ENCODE results near the gene IFITM1.
"Not testable (repeated sequence)": the region's sequence is repeated elsewhere in the genome, so short reads cannot be mapped to it uniquely, and the experiment has no call there.

IFITM1 gene

DNA sequence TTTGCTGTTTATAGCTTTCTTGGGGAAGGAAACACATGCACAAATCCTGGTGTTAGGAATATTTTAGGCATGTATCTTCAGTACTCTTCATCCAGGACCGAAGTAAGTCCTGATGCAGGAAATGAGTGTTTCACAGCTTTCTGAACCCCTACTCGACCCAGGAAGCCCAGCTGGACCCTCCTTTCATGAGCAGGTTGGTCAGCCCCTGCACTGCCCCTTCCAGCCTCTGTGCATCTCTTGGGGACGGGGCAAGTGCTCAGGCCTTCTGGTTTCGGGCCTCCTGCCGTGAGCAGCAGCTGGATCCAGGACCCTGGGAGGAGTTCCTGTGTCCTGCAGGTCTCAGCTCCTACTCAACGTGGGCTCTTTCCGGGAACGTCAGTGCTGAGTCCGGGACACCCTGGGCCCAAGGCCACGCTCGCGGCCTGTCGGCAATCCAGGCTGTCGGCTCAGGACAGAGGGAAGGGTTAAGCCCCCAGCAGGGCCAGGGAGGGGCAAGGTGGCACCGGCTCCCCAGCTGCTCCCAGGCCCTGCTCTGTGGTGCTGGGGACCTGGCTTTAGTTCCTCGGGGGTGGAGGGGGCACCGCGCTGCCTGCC, 3.8 kb upstream of the IFITM1 start:
- not testable (repeated sequence) for DNase-seq

DNA sequence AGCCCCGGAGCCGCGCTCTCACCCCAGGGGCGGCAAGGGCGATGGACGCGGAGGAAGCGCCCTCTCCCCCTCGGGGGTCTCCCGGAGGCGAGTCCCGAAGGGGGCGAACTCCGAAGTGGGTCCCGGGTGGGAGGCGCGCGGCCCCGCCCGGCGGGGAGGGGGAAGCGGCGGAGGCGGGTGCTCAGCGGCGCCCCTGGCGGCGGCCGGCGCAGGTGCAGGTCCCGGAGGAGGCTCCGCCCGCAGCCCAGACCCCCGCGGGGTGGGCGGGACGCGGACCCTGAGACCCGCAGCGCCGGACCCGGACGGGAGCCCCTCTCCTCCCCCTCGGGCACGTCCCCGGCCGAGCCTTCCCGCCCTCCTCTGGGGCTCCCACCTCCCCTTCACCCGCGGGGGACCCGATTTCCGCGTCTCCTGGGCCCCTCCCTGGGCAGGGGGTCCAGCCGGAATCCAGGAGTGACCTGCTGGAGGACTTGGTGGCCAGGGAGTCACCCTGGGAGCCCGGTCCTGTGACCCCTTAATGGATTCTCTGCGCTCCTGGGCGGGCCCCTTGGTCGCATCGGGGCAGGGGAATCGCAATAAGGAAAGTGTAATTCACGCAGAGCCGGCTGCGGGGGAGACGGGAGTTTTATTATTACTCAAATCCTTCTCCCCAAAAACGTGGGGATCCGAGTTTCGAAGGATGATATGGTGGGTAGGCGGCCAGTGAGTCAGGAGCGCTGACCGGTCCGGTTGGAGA, 2.7 kb upstream of the IFITM1 start:
- not testable (repeated sequence) for DNase-seq

DNA sequence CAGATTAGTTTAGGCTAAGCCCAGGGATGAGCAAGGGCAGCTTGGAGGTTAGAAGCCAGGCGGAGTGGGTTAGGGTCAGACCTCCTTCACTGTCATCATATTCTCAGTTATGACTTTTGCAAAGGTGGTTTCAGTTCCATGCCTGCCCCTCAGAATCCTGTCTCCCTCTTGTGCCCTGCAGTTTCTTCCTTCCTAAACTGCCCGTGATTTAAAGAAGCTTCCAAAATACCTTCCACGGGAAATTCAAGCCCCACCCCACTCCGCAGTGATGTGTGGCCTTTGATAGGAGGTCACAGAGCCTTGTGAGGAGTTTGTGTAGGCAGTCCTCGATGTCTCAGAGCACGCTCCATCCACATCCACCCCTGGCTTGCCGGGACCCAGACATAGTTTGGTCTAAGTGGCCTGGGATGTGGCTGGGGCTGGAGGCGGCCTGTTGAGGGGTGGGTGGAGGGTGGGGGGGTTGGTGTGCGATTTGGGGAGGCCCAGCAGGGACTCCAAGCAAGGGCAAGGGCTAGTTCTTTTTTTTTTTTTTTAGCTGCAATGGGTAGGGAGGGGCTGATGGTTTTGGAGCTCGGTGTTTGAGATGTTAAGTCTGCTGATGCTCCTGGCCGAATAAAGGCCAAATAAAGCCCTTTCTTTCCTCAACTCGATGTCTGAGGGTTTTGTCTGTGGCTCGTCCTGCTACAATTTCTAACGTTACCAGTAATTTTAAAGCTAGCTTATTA, 1.6 kb upstream of the IFITM1 start:
- peak in 1 of 2 experiments; percentile 57 for DNase-seq

DNA sequence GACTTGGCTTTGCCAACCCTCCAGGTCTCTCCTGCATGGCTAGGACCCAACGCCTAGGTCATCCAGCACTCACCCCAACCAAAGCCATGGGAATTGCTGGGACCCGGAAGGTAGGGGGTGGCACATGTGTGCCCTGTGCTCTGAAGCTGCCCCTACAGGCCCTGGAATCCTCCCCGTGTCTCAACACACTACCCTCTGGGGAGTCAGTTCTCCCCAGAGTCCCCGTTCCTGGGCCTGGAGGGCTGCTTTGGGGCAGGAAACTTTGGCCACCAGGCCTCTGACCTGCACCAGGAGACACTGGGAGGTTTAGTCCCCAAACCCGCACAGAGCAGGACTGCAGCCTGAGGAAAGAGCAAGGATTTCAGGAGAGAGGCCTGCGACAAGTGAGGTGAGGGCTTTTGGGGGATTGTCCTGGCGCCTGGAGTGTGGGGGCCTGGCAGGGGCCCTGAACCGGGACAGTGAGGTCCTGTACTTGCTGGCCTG, 495 bp upstream of the IFITM1 start:
- DNase-seq = no peak

DNA sequence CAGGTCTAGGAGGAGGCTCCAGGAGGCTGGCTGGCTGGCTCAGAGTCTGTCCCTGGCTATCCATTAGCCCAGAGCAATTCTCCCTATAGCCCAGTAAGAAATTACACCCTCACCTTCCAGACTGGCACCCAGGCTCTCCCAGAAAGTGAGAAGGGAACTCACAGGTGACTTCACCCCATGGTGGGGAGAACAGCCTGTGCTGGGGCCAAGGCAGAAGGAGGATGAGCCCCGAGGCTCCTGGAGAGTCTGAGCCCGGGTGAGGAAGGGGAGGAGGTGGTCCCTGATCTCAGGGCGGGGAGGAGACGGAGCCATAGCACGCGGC, 675 bp downstream of the IFITM1 start:
- DNase-seq = not testable (repeated sequence)

DNA sequence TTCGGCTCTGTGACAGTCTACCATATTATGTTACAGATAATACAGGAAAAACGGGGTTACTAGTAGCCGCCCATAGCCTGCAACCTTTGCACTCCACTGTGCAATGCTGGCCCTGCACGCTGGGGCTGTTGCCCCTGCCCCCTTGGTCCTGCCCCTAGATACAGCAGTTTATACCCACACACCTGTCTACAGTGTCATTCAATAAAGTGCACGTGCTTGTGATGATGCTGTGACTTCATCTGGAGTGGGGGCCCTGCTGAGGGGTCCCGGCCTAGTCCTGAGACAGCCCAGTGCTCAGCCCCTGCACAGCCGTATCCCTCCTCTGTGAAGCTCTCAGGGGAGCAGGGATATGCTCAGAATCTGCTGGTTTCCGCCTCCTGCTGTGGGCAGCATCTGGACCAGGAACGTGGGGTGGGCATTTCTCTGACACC, 1.2 kb downstream of the IFITM1 start:
- no peak for DNase-seq

DNA sequence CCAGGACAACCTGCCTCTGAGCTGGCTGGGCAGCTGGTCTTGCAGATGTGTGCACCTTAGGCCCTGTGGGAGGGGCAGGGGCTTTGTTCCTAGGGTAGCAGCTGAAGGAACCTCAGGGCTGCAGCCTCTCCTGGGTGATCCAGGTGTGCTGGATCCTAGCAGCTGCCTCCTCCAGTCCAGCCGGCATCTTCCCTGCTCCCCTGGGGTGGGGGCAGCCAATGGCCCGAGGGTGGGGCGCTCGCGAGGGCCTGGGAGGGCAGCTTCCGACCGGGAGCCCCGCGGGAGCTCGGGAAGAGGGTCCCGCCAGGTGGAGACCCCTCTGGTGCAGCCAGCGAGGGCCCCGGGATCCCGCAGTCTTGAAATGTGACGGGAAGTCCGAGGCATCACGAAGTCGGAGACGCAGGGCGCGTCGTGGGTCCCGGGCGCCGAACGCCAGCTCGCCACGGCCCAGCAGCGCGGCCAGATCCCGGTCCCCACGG, 1.7 kb downstream of the IFITM1 start:
- DNase-seq = no peak

DNA sequence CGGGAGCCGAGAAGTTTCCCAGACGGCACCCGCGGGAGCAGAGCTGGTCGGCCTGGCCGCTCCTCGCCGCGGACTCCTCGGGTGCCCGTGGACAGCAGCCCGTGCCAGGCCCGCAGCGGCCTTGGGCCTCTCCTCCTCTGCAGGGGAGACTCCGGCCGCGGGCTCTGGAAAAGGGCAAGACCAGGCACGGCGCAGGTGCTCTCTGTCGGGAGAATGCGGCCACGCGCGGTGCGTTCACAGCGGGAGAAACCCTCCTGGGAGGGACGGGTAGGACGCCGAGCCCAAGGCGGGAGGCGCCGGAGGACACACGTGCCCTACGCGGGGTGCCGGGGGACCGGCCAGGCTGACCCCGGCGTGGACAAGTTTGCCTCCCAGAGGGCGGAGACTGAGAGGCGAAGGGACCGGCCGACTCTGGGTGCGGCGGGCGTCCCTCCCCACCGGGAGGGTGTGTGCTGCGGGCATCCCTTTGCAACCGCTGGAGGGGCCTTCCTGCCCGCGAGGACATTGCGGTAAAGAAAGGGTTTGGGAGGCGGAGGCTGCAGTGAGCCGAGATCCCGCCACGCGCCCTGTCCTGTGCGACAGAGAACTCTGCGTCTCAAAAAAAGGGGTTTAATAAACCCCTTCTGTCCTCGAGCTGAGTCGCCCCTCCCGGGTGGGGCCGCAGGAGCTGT, 2.3 kb downstream of the IFITM1 start:
- DNase-seq = no peak

DNA sequence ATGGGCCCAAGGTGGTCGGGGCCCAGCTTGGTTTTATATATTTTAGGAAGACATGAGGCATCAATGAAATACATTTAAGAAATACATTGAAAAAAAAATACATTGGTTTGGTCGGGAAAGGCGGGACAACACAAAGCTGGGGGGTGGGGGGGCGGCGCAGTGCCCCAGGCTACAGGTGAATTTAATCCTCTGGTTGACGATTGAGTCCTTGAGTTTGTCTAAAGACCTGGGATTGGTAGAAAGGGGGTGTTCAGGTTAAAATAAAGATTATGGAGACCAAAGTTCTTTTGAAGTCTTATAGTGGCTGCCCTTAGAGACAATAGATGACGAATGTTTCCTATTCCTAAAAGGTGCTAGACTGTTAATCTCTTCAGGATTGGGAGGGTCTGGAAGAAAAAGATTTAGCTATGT, 3.1 kb downstream of the IFITM1 start:
- DNase-seq = no peak

DNA sequence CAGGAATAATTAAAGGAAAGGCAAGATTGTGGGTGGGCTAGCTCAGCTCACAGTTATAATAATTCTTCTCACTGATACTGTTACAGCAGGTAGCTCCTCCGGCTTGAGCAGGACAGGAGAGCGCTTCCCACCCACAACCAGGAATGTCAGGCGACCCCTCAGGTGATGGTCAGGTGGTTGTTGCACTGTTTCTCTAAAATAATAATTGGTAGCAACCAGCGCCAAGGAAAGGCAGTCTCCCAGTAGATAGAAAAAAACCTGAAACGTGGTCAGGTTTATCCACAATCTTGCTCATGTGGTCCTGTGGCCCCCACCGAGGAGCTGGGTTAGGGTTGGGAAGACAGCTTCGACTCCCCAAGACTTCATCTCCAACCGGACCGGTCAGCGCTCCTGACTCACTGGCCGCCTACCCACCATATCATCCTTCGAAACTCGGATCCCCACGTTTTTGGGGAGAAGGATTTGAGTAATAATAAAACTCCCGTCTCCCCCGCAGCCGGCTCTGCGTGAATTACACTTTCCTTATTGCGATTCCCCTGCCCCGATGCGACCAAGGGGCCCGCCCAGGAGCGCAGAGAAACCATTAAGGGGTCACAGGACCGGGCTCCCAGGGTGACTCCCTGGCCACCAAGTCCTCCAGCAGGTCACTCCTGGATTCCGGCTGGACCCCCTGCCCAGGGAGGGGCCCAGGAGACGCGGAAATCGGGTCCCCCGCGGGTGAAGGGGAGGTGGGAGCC, 4.0 kb downstream of the IFITM1 start:
- DNase-seq = not testable (repeated sequence)

DNA sequence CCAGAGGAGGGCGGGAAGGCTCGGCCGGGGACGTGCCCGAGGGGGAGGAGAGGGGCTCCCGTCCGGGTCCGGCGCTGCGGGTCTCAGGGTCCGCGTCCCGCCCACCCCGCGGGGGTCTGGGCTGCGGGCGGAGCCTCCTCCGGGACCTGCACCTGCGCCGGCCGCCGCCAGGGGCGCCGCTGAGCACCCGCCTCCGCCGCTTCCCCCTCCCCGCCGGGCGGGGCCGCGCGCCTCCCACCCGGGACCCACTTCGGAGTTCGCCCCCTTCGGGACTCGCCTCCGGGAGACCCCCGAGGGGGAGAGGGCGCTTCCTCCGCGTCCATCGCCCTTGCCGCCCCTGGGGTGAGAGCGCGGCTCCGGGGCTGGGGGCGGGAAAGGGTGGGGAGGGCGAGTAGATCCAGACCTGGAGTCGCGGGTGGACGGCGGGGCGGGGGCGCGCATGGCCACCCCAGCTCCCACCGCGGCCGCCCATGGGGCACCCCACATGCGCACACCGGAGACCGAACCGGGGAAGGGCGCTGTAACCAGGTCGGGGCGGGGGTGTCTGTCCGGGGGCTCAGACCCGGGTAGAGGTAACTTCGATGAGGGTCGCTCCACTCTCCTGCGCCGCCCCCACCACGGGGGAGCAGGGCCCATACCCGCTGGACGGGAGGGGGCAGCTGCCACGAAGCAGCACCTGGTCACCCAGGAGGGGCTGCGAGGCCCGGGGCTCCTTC, 4.7 kb downstream of the IFITM1 start:
- DNase-seq = not testable (repeated sequence)

DNA sequence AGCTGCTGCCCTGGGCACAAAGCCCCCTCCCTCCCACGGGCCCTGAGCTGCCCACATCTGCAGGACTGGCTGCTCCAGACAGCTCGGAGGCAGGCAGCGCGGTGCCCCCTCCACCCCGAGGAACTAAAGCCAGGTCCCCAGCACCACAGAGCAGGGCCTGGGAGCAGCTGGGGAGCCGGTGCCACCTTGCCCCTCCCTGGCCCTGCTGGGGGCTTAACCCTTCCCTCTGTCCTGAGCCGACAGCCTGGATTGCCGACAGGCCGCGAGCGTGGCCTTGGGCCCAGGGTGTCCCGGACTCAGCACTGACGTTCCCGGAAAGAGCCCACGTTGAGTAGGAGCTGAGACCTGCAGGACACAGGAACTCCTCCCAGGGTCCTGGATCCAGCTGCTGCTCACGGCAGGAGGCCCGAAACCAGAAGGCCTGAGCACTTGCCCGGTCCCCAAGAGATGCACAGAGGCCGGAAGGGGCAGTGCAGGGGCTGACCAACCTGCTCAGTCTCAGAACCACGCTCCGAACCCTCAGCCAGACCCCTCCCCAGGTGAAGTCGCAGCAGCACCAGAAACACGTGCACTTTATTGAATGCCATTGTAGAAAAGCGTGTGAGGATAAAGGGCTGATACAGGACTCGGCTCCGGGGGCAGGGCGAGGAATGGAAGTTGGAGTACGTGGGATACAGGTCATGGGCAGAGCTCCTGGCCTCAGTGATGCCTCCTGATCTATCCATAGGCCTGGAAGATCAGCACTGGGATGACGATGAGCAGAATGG, 5.5 kb downstream of the IFITM1 start:
- DNase-seq = not testable (repeated sequence)

DNA sequence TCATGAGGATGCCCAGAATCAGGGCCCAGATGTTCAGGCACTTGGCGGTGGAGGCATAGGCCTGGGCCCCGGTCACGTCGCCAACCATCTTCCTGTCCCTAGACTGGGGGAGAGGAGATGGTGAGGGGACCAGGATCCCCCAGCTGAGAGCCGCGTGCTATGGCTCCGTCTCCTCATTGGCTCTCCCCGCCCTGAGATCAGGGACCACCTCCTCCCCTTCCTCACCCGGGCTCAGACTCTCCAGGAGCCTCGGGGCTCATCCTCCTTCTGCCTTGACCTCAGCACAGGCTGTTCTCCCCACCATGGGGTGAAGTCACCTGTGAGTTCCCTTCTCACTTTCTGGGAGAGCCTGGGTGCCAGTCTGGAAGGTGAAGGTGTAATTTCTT, 6.0 kb downstream of the IFITM1 start:
- not testable (repeated sequence) for DNase-seq

DNA sequence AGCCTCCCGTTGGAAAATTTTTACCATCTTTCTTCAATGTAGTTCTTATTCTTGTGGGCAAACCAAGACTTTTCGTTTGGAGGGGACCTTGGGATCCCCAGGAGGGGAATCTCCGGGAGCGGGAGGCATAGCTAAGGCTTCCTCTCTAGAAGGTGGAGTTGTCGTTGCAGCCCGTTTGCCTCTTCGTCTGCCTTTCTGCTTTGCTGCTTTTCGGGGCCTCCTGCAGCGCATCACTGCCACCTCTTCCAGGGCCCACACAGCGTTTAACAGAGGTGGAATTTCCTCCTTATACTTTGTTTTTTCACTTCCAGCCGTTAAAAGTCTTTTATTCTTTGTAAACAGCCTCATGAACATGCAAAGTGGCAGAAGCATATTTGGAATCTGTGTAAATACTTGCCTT, 10.3 kb downstream of the IFITM1 start:
- DNase-seq = no peak

DNA sequence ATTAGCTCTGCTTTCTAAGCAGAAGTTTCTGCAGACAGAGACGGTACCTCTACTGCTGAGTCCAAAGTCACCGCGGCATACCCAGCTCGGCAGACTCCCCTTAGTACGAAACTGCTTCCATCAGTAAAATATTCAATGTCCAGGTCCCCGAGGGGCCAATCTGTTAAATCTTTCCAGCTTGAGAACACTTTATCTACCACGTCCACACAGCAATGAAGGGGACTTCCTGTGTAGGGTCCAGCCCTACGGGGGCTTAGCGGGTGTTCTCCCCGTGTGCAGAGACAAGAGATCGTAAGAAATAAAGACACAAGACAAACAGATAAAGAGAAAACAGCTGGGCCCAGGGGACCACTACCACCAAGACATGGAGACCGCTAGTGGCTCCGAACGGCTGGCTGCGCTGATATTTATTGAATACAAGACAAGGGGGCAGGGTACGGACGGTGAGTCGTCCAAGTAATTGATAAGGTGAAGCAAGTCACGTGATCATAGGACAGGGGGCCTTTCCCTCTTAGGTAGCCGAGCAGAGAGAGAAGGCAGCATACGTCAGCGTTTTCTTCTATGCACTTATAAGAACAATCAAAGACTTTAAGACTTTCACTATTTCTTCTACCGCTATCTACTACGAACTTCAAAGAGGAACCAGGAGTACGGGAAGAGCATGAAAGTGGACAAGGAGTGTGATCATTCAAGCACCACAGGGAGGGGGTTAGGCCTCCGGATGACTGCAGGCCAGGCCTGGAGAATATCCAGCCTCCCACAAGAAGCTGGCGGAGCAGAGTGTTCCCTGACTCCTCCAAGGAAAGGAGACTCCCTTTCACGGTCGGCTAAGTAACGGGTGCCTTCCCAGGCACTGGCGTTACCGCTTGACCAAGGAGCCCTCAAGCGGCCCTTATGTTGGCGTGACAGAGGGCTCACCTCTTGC, 11.0 kb downstream of the IFITM1 start:
- DNase-seq = not testable (repeated sequence)

DNA sequence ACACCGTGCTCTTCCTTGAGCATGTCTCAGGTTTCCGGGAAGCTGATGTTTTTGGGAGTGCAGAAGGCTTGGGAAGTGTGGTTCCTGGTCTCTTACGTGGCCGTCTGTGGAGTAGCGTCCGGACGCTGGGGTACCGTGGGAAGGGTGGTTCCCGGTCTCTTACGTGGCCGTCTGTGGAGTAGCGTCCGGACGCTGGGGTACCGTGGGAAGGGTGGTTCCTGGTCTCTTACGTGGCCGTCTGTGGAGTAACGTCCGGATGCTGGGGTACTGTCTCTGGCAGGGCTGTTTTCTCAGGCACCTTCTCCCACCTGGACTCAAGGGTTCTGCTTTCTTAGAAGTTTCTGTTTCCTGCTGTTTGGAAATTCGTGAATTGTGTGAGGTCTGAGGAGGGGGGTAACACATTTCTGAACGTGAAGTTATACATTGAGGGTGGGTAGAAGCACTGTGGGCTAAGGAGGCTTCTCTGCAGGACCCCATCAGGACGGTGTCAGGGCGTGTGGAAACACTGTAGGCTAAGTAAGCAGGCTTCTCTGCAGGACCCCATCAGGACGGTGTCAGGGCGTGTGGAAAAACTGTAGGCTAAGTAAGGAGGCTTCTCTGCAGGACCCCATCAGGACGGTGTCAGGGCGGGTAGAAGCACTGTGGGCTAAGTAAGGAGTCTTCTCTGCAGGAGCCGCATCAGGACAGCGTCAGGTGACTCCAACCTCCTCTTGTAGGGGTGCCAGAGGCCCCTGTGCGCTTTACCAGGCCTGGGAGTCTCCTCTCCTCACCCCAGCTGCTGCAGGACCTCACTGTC, 12.2 kb downstream of the IFITM1 start:
- no peak for DNase-seq

DNA sequence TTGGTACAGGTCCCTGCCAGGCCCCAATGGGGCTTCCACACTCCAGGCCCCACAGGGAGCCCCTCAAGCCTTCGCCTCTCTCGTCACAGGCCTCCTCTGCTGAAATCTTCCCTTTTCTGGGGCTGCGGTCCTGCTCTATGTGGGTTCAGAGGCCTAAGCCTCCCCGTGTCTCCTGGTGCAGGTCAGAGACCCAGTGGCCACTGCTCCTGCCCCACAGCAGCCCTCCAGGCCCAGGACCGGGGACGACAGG, 12.7 kb downstream of the IFITM1 start:
- no peak for DNase-seq

DNA sequence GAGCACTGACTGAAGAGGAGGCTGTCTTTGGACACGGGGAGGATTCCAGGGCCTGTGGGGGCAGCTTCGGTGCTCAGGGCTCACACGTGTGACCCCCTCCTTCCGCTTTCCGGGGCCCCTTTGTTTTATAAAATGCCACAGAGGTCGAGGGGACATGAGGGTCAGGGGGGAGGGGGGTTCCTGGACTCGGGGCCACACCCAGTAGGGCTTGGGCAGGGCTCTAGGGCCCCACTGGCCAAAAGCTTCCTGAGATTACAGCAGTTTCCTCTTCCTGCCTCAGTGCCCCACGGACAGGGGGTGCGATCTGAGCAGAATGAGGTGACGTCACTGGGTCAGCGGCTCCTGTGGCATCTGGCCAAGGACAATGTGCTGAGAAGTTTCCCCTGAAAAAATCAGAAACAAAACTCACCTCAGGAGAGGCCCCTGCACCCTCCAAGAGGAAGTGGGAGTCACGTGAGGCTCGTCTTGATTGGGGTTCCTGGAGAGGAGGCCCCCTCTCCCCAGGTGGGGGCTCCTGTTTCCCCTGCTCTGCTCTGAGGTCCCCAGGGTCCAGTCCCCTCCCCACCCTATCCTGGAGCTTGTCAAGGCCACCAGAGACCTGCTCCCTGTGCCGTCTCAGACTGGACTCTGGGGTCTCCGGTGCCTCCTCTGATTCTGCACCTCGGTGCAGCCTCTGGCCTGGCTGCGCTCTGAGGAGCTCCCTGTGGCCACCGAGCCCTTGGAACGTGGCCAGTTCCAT, 13.2 kb downstream of the IFITM1 start:
- DNase-seq = peak; percentile 46 to 50

DNA sequence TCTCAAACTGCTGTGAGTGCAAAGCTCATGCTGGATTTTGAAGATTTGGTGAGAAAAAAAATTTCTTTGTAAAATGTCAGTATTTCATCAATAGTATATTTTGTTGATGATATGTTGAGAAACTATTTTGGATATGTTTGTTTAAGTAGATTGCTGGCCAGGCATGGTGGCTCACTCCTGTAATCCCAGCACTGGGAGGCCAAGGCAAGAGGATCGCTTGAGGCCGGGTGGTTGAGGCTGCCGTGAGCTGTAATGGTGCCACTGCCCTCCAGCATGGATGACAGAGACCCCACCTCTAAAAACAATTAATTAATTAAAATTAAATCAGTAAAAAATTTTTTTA, 13.7 kb downstream of the IFITM1 start:
- no peak for DNase-seq

All from stimulated activated CD4-positive, alpha-beta T cell treated with anti-CD3 and anti-CD28 coated beads, Interleukin-4, amount 100 ng/mL, for 4 hours (primary cell).